Activated CD8-positive, alpha-beta T cell treated with anti-CD3 and anti-CD28 coated beads, Interleukin-2, amount 10 ng/mL, durations not matched to agents 7 days and 5 days (primary cell): ENCODE measurements around the gene KRTAP5-6. TPM values are rescaled to one million over a fixed set of nuclear protein-coding genes. Genes with fewer than 3 reads are reported as not detected.

Source experiments
- ATAC-seq: fragments of 150-1000 bp; cut with Tn5 transposase; one replicate; pipeline ENCODE4 v1.10.0; 2021; ENCODE audit warnings: moderate library complexity
- CTCF ChIA-PET: fragments of 350-600 bp; sonication (Branson Sonifier 250); formaldehyde crosslinking; loops from one replicate; lab custom pipeline; 2021; ENCODE audit warnings: antibody characterized with exemption; lab: Charles Lee
- POLR2A ChIA-PET: fragments of 350-600 bp; sonication (Branson Sonifier 250); formaldehyde crosslinking; loops from one replicate; lab custom pipeline; 2021; ENCODE audit warnings: antibody characterized with exemption; lab: Charles Lee
- DNase-seq: peaks from one replicate; pipeline ENCODE4 v3.0.0-alpha.2; 2020
- H3K27ac Mint-ChIP-seq: one replicate; pipeline ENCODE4 v1.8.0; 2021; ENCODE audit warnings: mild to moderate bottlenecking, mixed read lengths
- H3K27me3 Mint-ChIP-seq: one replicate; pipeline ENCODE4 v1.8.0; 2021; ENCODE audit warnings: low read depth, mixed read lengths
- H3K36me3 Mint-ChIP-seq: one replicate; pipeline ENCODE4 v1.8.0; 2021; ENCODE audit warnings: low read depth, mixed read lengths
- H3K4me1 Mint-ChIP-seq: one replicate; pipeline ENCODE4 v1.8.0; 2021; ENCODE audit warnings: low read depth, mixed read lengths
- H3K4me3 Mint-ChIP-seq: one replicate; pipeline ENCODE4 v1.8.0; 2021; ENCODE audit warnings: mild to moderate bottlenecking, mixed read lengths
- H3K9me3 Mint-ChIP-seq: one replicate; pipeline ENCODE4 v1.8.0; 2022; ENCODE audit warnings: mixed read lengths; ENCODE audit not compliant: insufficient read depth
- total RNA-seq, 2 experiments: library from RNA; stranded (reverse); gene quantifications; one replicate each; pipeline ENCODE4 v1.2.3, GENCODE V29; 2021

The KRTAP5-6 gene
- total RNA-seq, 2 experiments from 2014 or later: not detected

DNA sequence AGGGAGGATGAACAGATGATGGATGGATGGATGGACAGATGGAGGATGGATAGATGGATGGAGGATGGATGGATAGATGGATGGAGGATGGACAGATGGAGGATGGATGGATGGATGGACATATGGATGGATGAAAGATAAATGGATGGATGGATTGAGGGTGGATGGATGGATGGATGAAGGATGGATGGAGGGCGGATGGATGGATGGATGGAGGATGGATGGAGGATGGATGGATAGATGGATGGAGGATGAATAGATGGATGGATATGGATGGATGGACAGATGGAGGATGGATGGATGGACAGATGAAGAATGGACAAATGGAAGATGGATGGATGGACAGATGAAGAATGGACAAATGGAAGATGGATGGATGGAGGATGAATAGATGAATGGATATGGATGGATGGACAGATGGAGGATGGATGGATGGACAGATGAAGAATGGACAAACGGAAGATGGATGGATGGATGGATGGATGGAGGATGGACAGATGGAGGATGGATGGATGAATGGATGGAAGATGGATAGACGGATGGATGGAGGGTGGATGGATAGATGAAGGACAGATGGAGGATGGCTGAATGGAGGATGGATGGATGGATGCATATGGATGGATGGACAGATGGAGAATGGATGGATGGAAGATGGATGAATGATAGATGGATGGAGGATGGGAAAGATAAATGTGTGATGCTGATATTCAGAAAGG, 46.0 kb downstream of the KRTAP5-6 start:
- Mint-ChIP-seq H3K36me3 (no peaks in the 10 kb centered on the region), H3K4me3 (no peak overlapping the region)
- POLR2A ChIA-PET: no interaction called here

DNA sequence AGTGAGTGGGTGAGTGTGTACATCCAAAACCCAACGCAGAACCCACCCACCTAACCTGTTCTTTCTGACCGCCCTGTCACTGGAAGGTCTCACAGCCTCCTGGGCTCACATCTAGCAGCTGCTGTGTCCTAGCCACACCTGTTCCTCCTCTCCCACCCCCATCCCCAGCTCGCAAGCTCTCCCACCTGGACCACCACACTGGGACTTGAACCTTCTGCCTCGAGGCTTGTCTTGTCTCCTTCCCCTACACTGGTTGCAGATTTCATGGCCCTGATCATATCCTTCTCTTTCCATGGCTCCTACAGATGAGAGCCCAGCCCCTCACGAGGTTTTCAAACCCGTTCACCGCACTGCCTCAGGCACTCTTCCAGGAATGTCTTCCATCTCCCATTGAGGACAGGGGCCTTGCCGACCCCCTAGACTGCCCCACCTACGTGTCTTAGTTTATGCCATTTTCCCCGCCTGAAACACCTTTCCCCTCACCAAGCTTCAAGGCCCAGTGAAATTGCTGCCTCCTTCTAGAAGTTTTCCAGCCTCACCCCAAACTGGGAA, 46.7 kb downstream of the KRTAP5-6 start:
- ChIA-PET CTCF (no interaction called here), POLR2A (no interaction called here)
- DNase-seq: no peak
- Mint-ChIP-seq H3K27ac (no peak overlapping the region), H3K4me3 (no peak overlapping the region), H3K4me1 (peaks cover 2% of the 10 kb centered on the region), H3K27me3 (peaks cover 20% of the 10 kb centered on the region), H3K36me3 (no peaks in the 10 kb centered on the region), H3K9me3 (no peaks in the 10 kb centered on the region)
- ATAC-seq: no peak

More for the DNA sequence above, 46.0 kb downstream of the KRTAP5-6 start:
- CTCF ChIA-PET: interaction anchor here (1.1 kb wide), 1 partner anchor 51 kb away, joined by 3 read pairs; no protein-coding TSS in a partner anchor
- Mint-ChIP-seq H3K27ac (no peak overlapping the region), H3K4me1 (no peaks in the 10 kb centered on the region), H3K27me3 (peaks cover 21% of the 10 kb centered on the region), H3K9me3 (peaks cover 3% of the 10 kb centered on the region)
- ATAC-seq (no peak), DNase-seq (no peak)

DNA sequence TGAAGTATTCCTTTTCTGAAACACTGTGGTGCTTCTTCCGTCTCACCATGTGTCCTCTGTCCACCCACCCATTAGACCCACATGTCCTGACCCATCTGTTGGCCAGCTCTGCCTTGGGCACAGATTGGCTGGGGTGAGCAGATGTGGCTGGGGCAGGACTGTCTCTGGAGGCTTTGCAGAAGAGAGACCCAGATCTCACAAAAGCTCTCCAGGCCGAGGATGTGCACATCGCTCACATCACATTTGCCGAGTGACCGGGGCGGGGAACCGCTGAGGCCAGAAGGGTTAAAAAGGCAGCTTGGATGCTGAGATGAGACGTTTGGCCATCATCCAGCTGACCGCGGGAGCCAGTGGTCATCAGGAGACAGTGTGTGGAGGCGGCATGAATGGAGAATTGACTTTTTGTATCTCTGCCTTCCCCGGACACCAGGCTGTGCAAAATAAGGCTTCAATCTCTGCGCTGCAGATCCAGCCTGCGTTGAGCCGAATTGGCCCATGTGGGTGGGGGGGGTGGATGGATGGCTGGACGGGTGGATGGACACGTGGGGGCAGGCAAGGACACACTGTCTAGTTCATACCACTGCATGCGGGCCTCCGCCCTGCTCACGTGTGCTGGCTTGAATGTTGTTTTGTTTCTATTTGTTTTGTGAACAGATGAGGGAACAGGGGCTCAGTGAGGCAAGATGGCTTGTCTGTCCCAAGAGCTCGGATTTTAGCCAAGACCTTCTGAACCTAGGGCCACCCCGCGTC, 47.3 kb downstream of the KRTAP5-6 start:
- ATAC-seq (no peak), DNase-seq (no peak)
- H3K27me3 Mint-ChIP-seq: peaks cover 17% of the 10 kb centered on the region
- H3K9me3 Mint-ChIP-seq: no peaks in the 10 kb centered on the region
- H3K4me3 Mint-ChIP-seq: no peak overlapping the region
- peaks cover 2% of the 10 kb centered on the region for H3K4me1 Mint-ChIP-seq
- no peak overlapping the region for H3K27ac Mint-ChIP-seq
- ChIA-PET CTCF (no interaction called here), POLR2A (interaction anchor here (0.6 kb wide), 1 partner anchor 10 kb away, joined by 3 read pairs; no protein-coding TSS in a partner anchor)
- no peaks in the 10 kb centered on the region for H3K36me3 Mint-ChIP-seq

DNA sequence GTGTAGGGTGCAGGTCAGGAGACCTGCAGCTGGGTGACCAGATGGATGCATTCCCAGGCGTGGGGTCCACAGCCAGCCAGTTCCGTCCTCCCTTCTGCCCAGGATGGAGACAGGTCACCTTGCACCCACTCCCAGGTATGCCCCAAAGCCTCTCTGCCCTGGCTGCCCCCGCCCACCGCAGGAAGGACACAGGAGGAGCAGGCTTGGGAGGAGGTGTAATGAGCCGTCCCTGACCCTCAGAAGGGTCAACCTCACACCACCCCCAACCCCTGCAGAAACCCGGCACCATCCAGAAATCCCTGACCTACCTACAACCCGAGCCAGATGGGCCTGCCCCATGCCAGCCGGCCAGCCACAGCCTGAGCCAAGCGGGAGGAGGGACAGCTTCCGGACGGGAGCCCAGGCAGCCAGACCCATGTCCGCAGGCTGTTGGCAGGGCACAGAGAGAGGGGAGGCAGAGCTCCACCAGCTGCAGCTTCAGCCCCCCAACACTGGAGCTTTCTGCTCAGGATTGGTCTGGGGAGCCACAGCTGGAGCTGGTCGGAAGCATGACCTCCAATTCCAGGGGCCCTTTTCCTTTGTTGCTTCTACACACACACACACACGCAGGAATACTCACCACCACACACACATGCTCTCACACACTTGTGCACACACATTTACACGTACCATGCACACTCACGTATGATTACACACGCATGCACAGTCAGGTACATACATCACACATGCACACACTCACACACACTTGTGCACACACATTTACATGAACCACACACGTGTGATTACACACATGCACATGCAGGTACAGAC, 48.1 kb downstream of the KRTAP5-6 start:
- POLR2A ChIA-PET: interaction anchor here (0.6 kb wide), 1 partner anchor 11 kb away, joined by 3 read pairs; no protein-coding TSS in a partner anchor
- no peaks in the 10 kb centered on the region for H3K9me3 Mint-ChIP-seq
- H3K27ac Mint-ChIP-seq: no peak overlapping the region
- H3K27me3 Mint-ChIP-seq: peaks cover 20% of the 10 kb centered on the region
- DNase-seq: no peak
- H3K36me3 Mint-ChIP-seq: no peaks in the 10 kb centered on the region
- peaks cover 10% of the 10 kb centered on the region for H3K4me1 Mint-ChIP-seq
- no peak for ATAC-seq
- CTCF ChIA-PET: no interaction called here
- H3K4me3 Mint-ChIP-seq: no peak overlapping the region

DNA sequence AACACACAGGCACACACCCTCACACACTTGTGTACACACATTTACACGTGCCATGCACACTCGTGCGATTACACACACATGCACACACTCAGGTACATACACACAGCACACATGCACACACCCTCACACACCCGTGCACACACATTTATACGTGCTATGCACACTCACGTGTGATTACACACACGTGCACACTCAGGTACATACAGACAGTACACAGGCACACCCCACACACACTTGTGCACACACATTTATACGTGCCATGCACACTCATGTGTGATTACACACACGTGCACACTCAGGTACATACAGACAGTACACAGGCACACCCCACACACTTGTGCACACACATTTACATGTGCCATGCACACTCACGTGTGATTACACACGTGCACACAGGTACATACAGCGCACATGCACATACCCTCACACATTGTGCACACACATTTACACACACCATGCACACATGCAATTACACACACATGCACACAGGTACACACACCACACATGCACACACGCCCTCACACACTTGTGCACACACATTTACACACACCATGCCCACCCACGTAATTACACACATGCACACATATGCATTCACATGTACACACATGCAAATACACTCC, 48.8 kb downstream of the KRTAP5-6 start:
- ChIA-PET CTCF (no interaction called here), POLR2A (no interaction called here)
- H3K9me3 Mint-ChIP-seq: no peaks in the 10 kb centered on the region
- peaks cover 22% of the 10 kb centered on the region for H3K27me3 Mint-ChIP-seq
- H3K4me1 Mint-ChIP-seq: peaks cover 15% of the 10 kb centered on the region
- no peak overlapping the region for H3K27ac Mint-ChIP-seq
- DNase-seq (no peak), ATAC-seq (no peak)
- no peak overlapping the region for H3K4me3 Mint-ChIP-seq
- no peaks in the 10 kb centered on the region for H3K36me3 Mint-ChIP-seq

DNA sequence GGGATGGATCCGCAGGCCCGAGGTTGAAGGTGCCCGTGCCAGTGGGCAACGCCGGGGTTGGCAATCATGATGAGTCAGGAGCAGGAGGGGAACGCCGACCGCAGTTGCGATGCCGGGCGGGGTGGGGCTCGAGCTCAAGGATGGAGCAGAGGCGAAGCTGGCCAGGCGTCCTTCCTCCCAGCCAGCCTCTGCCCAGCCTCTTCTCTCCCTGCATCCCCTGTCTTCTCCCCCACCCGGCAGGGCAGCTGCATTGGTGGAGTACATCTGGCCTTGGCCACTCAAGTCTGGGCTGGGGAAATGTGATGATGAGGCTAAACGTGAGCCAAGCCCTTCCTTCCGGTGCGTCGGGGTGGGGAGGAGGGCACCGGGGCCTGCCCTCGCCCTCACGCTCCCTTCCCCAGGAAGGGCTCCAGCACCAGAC, 49.5 kb downstream of the KRTAP5-6 start:
- ChIA-PET CTCF (no interaction called here), POLR2A (no interaction called here)
- Mint-ChIP-seq H3K27ac (no peak overlapping the region), H3K9me3 (no peaks in the 10 kb centered on the region), H3K4me1 (peaks cover 15% of the 10 kb centered on the region), H3K4me3 (no peak overlapping the region), H3K36me3 (no peaks in the 10 kb centered on the region), H3K27me3 (peaks cover 22% of the 10 kb centered on the region)
- ATAC-seq (no peak), DNase-seq (no peak)

DNA sequence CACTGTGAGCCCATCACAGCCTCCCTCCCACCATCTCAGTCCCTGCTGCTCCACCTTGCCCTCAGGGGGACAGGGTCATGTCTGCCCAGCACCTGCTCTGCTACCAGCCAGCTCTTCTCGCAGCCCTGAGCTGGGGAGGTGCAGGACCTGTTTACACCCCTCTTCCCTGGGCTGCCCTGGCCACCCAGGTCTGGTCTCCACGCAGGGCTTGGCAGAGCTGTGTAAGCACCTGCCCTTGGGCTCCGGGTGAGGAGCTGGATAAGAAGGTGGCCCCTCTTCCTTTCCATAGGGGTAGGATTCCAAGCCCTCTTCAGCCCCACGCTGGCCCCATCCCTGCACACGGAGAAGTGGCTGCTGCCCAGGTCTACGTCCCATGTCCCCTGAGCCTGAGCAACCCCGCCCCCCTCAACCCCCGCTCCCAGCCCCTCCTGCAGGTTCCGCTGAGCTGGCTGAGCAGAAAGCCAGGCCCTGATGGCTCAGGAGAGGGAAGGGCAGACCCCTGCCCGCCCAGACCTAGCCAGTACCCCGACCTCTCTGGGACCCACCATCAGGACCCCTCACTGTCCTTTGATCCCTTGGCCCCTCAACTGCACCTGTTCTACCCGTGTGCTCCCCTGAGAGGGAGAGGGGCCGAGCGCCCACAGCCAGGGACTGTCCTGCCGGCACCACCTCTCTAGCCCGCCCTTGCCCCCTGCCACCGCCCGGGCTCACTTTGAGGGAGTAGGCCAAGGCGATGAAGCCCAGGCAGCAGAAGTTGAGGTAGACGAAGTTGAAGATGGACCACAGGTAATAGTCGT, 50.2 kb downstream of the KRTAP5-6 start:
- Mint-ChIP-seq H3K4me1 (peaks cover 18% of the 10 kb centered on the region), H3K27me3 (peaks cover 22% of the 10 kb centered on the region), H3K4me3 (no peak overlapping the region), H3K27ac (no peak overlapping the region), H3K9me3 (no peaks in the 10 kb centered on the region), H3K36me3 (no peaks in the 10 kb centered on the region)
- ChIA-PET CTCF (no interaction called here), POLR2A (no interaction called here)
- DNase-seq (no peak), ATAC-seq (no peak)

Other genes starting within 250 kb of the KRTAP5-6 start
- gene MOB2, start 210.4 kb upstream of the KRTAP5-6 start, total RNA-seq: 10 to 100 TPM; 29.3 to 31.6 TPM
- gene DUSP8, start 124.9 kb upstream of the KRTAP5-6 start, total RNA-seq: under 1 TPM; 0.13 TPM
- gene KRTAP5-1, start 111.9 kb upstream of the KRTAP5-6 start, total RNA-seq: not detected
- gene KRTAP5-2, start 98.9 kb upstream of the KRTAP5-6 start, total RNA-seq: not detected
- gene KRTAP5-3, start 88.7 kb upstream of the KRTAP5-6 start, total RNA-seq: not detected
- gene KRTAP5-4, start 75.1 kb upstream of the KRTAP5-6 start, total RNA-seq: not detected
- gene KRTAP5-5, start 67.4 kb upstream of the KRTAP5-6 start, total RNA-seq: not detected
- gene IFITM10, start 53.4 kb downstream of the KRTAP5-6 start, total RNA-seq: 1 to 10 TPM in 1 of 2 experiments, under 1 TPM in 1; 0.63 to 1.0 TPM
- gene CTSD, start 66.7 kb downstream of the KRTAP5-6 start, total RNA-seq: 100 to 1,000 TPM; 153 to 172 TPM
- not detected for gene SYT8, start 137.8 kb downstream of the KRTAP5-6 start, total RNA-seq
- under 1 TPM in 1 of 2 experiments, not detected in 1; 0.50 TPM for gene TNNI2, start 141.8 kb downstream of the KRTAP5-6 start, total RNA-seq
- gene LSP1, start 155.9 kb downstream of the KRTAP5-6 start, total RNA-seq: 100 to 1,000 TPM; 463 to 477 TPM
- gene PRR33, start 194.7 kb downstream of the KRTAP5-6 start, total RNA-seq: under 1 TPM in 1 of 2 experiments, not detected in 1; 0.08 TPM
- 1 to 10 TPM; 2.6 to 2.8 TPM for gene TNNT3, start 222.5 kb downstream of the KRTAP5-6 start, total RNA-seq